Measurements from ENCODE around the gene MLX.
"Not testable (repeated sequence)": the region's sequence is repeated elsewhere in the genome, so short reads cannot be mapped to it uniquely, and the experiment has no call there.

The MLX gene

DNA sequence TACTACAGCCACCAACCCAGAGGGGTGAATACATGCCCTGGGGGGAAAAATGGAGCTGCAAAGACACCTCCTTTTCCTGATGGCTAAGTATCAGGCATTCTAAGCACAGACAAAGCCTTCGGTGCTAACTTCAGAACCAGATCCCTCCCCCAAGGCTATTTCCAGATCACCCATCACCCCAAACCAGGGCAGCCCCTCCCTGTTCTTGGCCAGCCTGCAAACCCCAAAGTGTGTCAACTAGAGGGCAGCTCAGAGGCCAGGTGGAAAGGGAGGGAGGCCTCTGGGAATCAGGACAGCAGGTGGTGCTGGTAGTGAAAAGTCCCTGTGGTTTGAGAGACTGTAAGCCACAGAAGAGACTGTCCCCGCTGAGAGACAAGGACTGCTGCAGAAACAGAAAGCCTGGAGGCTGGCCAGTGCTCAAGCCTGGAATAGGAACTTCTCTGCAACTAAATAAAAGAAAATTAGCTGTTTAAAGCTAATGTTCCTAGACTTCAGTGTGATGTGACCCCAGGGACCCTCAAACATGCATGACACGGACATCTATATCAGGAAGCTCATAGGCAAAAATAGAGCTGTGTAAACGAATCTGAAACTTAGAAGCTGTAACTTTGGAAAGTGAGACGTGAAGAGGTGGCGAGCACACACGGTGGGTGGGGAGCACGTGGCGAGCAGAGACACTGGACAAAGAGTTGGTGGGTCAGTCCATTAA is 51.7 kb downstream of the MLX start:
- no peak overlapping the region for H3K4me3 ChIP-seq (ENCODE audit: insufficient read length, low read depth)
- no peaks in the 10 kb centered on the region for H3K9me3 ChIP-seq (ENCODE audit: insufficient read depth, low read length)
- H3K9ac ChIP-seq (ENCODE audit: insufficient read length, low read depth) = peak overlapping the region; percentile 29
- H3K27me3 ChIP-seq (ENCODE audit: insufficient read depth, insufficient read length) = no peaks in the 10 kb centered on the region
- TF ChIP-seq SUZ12 (IDR thresholded peaks at IDR 0.05; ENCODE audit: extremely low read depth, insufficient read depth, insufficient read length) (no peak), ZNF274 (IDR thresholded peaks at IDR 0.05; ENCODE audit: low read depth, low read length) (no peak), YY1 (IDR thresholded peaks at IDR 0.05; ENCODE audit: insufficient read depth, insufficient read length) (no peak)
- DNase-seq (ENCODE audit: low read depth, low spot score) = peak; percentile 43
- peaks cover 22% of the 10 kb centered on the region for H3K36me3 ChIP-seq (ENCODE audit: insufficient read depth, insufficient read length, low read length)
- H3K4me1 ChIP-seq (ENCODE audit: insufficient read depth, insufficient read length) = no peaks in the 10 kb centered on the region

DNA sequence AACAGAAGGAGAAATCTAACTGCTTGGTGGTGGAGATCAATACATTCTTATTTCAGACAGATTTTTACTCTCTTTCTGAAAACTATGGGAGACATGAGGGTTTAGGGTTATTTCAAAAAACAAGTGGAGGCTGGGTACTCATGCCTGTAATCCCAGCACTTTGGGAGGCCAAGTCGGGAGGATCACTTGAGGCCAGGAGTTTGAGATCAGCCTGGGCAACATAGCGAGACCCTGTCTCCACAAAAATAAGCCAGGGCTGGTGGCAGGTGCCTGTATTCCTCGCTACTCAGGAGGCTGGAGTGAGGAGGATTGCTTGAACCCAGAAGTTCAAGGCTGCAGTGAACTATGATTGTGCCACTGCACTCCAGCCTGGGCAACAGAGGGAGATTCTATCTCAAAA is 55.1 kb downstream of the MLX start:
- not testable (repeated sequence) for H3K9me3 ChIP-seq (ENCODE audit: insufficient read depth, low read length); H3K4me1 ChIP-seq (ENCODE audit: insufficient read depth, insufficient read length); H3K9ac ChIP-seq (ENCODE audit: insufficient read length, low read depth); DNase-seq (ENCODE audit: low read depth, low spot score); H3K4me3 ChIP-seq (ENCODE audit: insufficient read length, low read depth); H3K36me3 ChIP-seq (ENCODE audit: insufficient read depth, insufficient read length, low read length); H3K27me3 ChIP-seq (ENCODE audit: insufficient read depth, insufficient read length)

Data from NT2/D1 (cell line).